ENCODE measurements around the gene PCDHGA12.
A peak's percentile ranks its signal among the peaks of the same experiment; 100 is the strongest.
"Not testable (repeated sequence)": the region's sequence is repeated elsewhere in the genome, so short reads cannot be mapped to it uniquely, and the experiment has no call there.

The PCDHGA12 gene

DNA sequence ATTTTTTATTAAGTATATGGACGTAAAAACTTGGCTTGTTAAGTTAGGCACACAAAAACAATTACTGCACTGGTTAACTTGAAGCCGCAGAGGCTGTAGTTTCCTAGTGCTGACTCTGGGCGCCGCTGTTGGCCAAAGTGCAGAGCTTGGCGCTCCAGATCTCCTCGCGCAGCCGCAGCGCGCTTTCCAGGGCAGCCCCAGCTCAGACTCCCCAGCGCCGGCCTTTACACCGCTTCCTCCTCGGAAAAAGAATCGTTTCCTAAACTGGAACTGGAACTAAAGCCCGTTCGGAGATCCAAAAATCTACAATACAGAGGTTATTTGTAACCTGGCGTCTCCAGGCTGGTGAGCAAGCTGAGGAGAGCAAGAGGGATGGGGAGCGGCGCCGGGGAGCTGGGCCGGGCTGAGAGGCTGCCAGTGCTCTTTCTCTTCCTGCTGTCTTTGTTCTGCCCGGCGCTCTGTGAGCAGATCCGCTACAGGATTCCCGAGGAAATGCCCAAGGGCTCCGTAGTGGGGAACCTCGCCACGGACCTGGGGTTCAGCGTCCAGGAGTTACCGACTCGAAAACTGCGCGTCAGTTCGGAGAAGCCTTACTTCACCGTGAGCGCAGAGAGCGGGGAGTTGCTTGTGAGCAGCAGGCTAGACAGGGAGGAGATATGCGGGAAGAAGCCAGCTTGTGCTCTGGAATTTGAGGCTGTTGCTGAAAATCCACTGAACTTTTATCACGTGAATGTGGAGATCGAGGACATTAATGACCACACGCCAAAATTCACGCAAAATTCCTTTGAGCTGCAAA is 32.4 kb upstream of the PCDHGA12 start, which contains the start of gene PCDHGB5:
TSS of gene PCDHGB5 (plus strand) at position 192 of the 796 bp plus-strand sequence. CDS start at position 373, 181 bp downstream.
- H3K27me3 Mint-ChIP-seq: peaks cover 55% of the 10 kb centered on the region
- H3K9me3 Mint-ChIP-seq; H3K27ac Mint-ChIP-seq (ENCODE audit: low read depth); H3K4me3 Mint-ChIP-seq; H3K4me1 Mint-ChIP-seq; DNase-seq (ENCODE audit: low spot score in 2 of 2); H3K36me3 Mint-ChIP-seq (ENCODE audit: insufficient read depth): not testable (repeated sequence)
- peak; percentile 46 for ATAC-seq (replicated peaks; ENCODE audit: extremely low read depth, poor library complexity, severe bottlenecking)

DNA sequence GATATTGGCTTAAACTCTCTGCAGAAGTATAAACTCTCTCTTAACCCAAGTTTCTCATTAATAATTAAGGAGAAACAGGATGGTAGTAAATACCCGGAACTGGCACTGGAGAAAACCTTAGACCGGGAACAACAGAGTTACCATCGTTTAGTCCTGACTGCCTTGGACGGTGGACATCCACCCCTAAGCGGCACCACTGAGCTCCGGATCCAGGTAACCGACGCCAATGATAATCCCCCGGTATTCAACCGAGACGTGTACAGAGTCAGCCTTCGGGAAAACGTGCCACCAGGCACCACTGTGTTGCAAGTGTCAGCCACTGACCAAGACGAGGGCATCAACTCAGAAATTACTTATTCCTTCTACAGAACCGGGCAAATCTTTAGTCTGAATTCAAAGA is 31.7 kb upstream of the PCDHGA12 start:
- peaks cover 61% of the 10 kb centered on the region for H3K27me3 Mint-ChIP-seq
- peaks cover 6% of the 10 kb centered on the region for H3K9me3 Mint-ChIP-seq
- no peaks in the 10 kb centered on the region for H3K4me1 Mint-ChIP-seq
- H3K4me3 Mint-ChIP-seq: no peak overlapping the region
- no peaks in the 10 kb centered on the region for H3K36me3 Mint-ChIP-seq (ENCODE audit: insufficient read depth)
- no peak for ATAC-seq (replicated peaks; ENCODE audit: extremely low read depth, poor library complexity, severe bottlenecking)
- no peak overlapping the region for H3K27ac Mint-ChIP-seq (ENCODE audit: low read depth)
- DNase-seq (ENCODE audit: low spot score in 2 of 2): no peak

DNA sequence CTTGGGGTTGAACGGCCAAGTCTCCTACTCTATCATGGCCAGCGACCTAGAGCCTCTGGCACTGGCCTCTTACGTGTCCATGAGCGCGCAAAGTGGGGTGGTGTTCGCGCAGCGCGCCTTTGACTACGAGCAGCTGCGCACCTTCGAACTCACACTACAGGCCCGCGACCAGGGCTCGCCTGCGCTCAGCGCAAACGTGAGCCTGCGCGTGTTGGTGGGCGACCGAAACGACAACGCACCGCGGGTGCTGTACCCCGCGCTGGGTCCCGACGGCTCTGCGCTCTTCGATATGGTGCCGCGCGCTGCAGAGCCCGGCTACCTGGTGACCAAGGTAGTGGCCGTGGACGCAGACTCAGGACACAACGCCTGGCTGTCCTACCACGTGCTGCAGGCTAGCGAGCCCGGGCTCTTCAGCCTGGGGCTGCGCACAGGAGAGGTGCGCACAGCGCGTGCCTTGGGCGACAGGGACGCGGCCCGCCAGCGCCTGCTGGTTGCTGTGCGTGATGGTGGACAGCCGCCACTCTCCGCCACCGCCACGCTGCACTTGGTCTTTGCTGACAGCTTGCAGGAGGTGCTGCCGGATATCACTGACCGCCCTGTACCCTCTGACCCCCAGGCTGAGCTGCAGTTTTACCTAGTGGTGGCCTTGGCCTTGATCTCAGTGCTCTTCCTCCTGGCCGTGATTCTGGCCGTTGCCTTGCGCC is 30.6 kb upstream of the PCDHGA12 start:
- Mint-ChIP-seq H3K27me3 (peaks cover 68% of the 10 kb centered on the region), H3K36me3 (ENCODE audit: insufficient read depth) (peaks cover 3% of the 10 kb centered on the region)

DNA sequence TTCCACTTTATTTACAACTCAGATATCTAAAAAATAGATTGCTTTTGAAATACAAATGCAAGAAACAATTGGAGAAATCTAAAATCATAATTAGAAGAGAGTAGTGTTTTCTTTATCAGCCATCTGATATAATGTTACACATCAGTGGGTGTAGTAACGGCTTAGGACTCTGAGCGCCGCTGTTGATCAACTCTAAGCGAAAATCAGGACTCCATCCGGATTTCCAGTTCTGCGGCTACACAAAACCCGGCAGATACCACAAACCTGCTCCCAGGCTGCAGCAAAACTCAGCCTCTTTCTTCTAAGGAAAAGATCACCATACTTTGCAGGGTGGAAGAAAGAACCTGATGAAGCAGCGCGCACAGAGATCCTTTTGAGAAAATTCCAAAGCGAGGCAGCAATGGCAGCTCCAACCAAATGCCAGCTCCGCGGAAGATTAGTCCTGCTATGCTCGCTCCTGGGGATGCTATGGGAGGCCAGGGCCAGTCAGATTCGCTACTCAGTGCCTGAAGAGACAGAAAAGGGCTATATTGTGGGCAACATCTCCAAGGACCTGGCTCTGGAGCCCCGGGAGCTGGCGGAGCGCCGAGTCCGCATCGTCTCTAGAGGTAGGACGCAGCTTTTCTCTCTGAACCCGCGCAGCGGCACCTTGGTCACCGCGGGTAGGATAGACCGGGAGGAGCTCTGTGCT is 27.6 kb upstream of the PCDHGA12 start, which contains the start of gene PCDHGA9:
TSS of gene PCDHGA9 (plus strand) at position 226 of the 691 bp plus-strand sequence. CDS start at position 401, 175 bp downstream.
- Mint-ChIP-seq H3K36me3 (ENCODE audit: insufficient read depth) (peaks cover 3% of the 10 kb centered on the region), H3K4me3 (peak within 1 kb of the TSS; percentile 40), H3K27me3 (peaks cover 68% of the 10 kb centered on the region), H3K27ac (ENCODE audit: low read depth) (no peak within 1 kb of the TSS), H3K9me3 (peaks cover 6% of the 10 kb centered on the region), H3K4me1 (no peaks in the 10 kb centered on the region)
- no peak for ATAC-seq (replicated peaks; ENCODE audit: extremely low read depth, poor library complexity, severe bottlenecking)
- DNase-seq (ENCODE audit: low spot score in 2 of 2): no peak

More for the DNA sequence above, 30.6 kb upstream of the PCDHGA12 start:
- Mint-ChIP-seq H3K4me1 (no peaks in the 10 kb centered on the region), H3K4me3 (no peak overlapping the region), H3K9me3 (peaks cover 6% of the 10 kb centered on the region), H3K27ac (ENCODE audit: low read depth) (no peak overlapping the region)
- no peak for ATAC-seq (replicated peaks; ENCODE audit: extremely low read depth, poor library complexity, severe bottlenecking)
- DNase-seq (ENCODE audit: low spot score in 2 of 2): no peak

DNA sequence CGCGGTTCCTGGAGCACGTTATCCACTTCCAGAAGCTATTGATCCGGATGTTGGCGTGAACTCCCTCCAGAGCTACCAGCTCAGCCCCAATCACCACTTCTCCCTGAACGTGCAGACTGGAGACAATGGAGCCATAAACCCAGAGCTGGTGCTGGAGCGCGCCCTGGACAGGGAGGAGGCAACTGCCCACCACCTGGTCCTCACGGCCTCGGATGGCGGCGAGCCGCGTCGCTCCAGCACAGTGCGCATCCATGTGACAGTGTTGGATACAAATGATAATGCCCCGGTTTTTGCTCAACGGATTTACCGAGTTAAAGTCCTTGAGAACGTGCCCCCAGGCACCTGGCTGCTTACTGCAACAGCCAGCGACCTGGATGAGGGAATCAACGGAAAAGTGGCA is 26.9 kb upstream of the PCDHGA12 start:
- H3K27ac Mint-ChIP-seq (ENCODE audit: low read depth): no peak overlapping the region
- no peaks in the 10 kb centered on the region for H3K4me1 Mint-ChIP-seq
- ATAC-seq (replicated peaks; ENCODE audit: extremely low read depth, poor library complexity, severe bottlenecking) (no peak), DNase-seq (ENCODE audit: low spot score in 2 of 2) (no peak)
- peaks cover 75% of the 10 kb centered on the region for H3K27me3 Mint-ChIP-seq
- no peak overlapping the region for H3K4me3 Mint-ChIP-seq
- H3K9me3 Mint-ChIP-seq: peaks cover 6% of the 10 kb centered on the region
- H3K36me3 Mint-ChIP-seq (ENCODE audit: insufficient read depth): peaks cover 5% of the 10 kb centered on the region

DNA sequence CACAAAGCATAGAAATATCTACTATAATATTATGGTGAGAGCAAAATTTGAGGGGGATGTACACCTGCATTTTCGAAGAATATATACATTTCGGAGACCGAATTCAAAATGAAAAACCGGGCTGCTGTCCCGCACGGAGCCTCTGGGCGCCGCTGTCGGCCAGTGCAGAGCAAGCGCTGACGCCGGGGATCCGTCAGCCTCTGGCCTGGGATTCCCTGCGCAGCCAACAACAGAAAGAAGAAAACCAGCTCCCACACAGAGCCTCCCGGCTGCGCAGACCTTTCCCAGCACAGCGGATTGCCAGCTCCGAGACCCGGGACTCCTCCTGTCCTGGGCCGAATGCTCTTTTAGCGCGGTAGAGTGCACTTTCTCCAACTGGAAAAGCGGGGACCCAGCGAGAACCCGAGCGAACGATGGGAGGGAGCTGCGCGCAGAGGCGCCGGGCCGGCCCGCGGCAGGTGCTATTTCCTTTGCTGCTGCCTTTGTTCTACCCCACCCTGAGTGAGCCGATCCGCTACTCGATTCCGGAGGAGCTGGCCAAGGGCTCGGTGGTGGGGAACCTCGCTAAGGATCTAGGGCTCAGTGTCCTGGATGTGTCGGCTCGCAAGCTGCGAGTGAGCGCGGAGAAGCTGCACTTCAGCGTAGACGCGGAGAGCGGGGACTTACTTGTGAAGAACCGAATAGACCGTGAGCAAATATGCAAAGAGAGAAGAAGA is 22.4 kb upstream of the PCDHGA12 start, which contains the start of gene PCDHGB6:
TSS of gene PCDHGB6 (plus strand) at position 232 of the 716 bp plus-strand sequence. CDS start at position 414, 182 bp downstream.
- not testable (repeated sequence) for H3K36me3 Mint-ChIP-seq (ENCODE audit: insufficient read depth); H3K9me3 Mint-ChIP-seq; DNase-seq (ENCODE audit: low spot score in 2 of 2); H3K4me1 Mint-ChIP-seq; ATAC-seq (replicated peaks; ENCODE audit: extremely low read depth, poor library complexity, severe bottlenecking)
- peak within 1 kb of the TSS; percentile 46 for H3K27ac Mint-ChIP-seq (ENCODE audit: low read depth)
- peak within 1 kb of the TSS; percentile 32 for H3K4me3 Mint-ChIP-seq
- H3K27me3 Mint-ChIP-seq: peaks cover 85% of the 10 kb centered on the region

DNA sequence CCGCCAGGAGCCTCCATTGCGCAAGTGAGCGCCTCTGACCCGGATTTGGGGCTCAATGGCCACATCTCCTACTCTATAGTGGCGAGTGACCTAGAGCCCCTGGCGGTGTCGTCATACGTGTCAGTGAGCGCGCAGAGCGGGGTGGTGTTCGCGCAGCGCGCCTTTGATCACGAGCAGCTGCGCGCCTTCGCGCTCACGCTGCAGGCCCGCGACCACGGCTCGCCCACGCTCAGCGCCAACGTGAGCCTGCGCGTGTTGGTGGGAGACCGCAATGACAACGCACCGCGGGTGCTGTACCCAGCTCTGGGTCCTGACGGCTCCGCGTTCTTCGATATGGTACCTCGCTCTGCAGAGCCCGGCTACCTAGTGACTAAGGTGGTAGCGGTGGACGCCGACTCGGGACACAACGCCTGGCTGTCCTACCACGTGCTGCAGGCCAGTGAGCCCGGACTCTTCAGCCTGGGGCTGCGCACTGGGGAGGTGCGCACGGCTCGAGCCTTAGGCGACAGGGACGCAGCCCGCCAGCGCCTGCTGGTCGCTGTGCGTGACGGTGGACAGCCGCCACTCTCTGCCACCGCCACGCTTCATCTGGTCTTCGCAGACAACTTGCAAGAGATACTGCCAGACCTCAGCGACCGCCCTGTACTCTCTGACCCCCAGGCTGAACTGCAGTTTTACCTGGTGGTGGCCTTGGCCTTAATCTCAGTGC is 20.6 kb upstream of the PCDHGA12 start:
- no peak overlapping the region for H3K4me3 Mint-ChIP-seq
- H3K9me3 Mint-ChIP-seq: peaks cover 10% of the 10 kb centered on the region
- H3K4me1 Mint-ChIP-seq: peaks cover 18% of the 10 kb centered on the region
- DNase-seq (ENCODE audit: low spot score in 2 of 2): no peak
- H3K27ac Mint-ChIP-seq (ENCODE audit: low read depth): no peak overlapping the region
- peaks cover 9% of the 10 kb centered on the region for H3K36me3 Mint-ChIP-seq (ENCODE audit: insufficient read depth)
- peaks cover 85% of the 10 kb centered on the region for H3K27me3 Mint-ChIP-seq
- ATAC-seq (replicated peaks; ENCODE audit: extremely low read depth, poor library complexity, severe bottlenecking): no peak

DNA sequence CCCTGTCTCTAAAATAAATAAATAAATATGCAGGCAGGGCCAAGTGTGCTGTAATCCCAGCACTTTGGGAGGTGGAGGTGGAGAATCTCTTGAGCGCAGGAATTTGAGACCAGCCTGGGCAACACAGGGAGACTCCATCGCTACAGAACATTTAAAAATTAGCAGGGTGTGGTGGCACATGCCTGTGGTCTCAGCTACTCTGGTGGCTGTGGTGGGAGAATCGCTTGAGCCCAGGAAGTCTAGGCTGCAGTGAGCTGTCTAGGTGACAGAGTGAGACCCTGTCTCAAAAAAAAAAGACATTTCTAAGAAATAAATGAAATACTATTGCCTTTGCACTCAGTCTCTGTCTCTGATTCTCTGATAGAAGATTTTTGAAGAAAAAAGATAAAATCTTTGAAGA is 18.7 kb upstream of the PCDHGA12 start:
- no peak for ATAC-seq (replicated peaks; ENCODE audit: extremely low read depth, poor library complexity, severe bottlenecking)
- Mint-ChIP-seq H3K9me3 (peaks cover 10% of the 10 kb centered on the region), H3K4me3 (no peak overlapping the region), H3K27me3 (peaks cover 85% of the 10 kb centered on the region), H3K36me3 (ENCODE audit: insufficient read depth) (peaks cover 9% of the 10 kb centered on the region), H3K4me1 (peaks cover 18% of the 10 kb centered on the region), H3K27ac (ENCODE audit: low read depth) (no peak overlapping the region)
- DNase-seq (ENCODE audit: low spot score in 2 of 2): no peak

DNA sequence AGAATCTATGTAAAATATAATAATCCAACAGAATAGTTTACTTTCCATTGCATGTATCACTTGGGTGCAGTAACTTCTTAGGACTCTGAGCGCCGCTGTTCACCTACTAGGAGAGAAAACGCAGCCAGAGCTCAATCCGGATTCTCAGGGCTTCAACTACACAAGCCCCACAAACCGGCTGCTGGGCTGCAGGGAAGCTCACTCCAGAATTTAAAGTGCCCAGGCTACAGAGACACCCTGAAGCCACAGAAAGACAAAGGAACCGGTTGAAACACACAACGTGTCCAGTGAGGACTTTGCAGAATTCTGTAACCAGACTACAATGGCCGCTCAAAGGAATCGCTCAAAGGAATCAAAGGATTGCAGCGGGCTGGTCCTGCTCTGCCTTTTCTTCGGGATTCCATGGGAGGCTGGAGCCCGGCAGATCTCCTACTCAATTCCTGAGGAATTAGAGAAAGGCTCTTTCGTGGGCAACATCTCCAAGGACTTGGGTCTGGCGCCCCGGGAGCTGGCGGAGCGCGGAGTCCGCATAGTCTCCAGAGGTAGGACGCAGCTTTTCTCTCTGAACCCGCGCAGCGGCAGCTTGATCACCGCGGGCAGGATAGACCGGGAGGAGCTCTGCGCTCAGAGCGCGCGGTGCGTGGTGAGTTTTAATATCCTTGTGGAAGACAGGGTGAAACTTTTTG is 17.3 kb upstream of the PCDHGA12 start, which contains the start of gene PCDHGA10:
TSS of gene PCDHGA10 (plus strand) at position 134 of the 686 bp plus-strand sequence. CDS start at position 323, 189 bp downstream.
- no peak for DNase-seq (ENCODE audit: low spot score in 2 of 2)
- no peak within 1 kb of the TSS for H3K27ac Mint-ChIP-seq (ENCODE audit: low read depth)
- peaks cover 7% of the 10 kb centered on the region for H3K36me3 Mint-ChIP-seq (ENCODE audit: insufficient read depth)
- H3K9me3 Mint-ChIP-seq: peaks cover 14% of the 10 kb centered on the region
- ATAC-seq (replicated peaks; ENCODE audit: extremely low read depth, poor library complexity, severe bottlenecking): peak; percentile 61
- H3K4me1 Mint-ChIP-seq: peaks cover 18% of the 10 kb centered on the region
- H3K4me3 Mint-ChIP-seq: peak within 1 kb of the TSS; percentile 79
- peaks cover 88% of the 10 kb centered on the region for H3K27me3 Mint-ChIP-seq

DNA sequence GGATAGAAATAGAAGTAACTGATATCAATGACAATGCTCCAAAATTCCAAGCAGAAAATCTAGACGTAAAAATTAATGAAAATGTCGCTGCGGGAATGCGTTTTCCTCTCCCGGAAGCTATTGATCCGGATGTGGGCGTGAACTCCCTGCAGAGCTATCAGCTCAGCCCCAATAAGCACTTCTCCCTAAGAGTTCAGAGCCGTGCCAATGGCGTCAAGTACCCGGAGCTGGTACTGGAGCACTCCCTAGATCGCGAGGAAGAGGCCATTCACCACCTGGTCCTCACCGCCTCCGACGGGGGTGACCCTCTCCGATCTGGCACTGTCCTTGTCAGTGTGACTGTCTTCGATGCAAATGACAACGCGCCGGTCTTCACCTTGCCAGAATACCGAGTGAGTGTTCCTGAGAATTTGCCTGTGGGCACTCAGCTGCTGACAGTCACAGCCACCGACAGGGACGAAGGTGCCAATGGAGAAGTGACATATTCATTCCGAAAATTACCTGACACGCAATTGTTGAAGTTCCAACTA is 16.7 kb upstream of the PCDHGA12 start:
- peaks cover 88% of the 10 kb centered on the region for H3K27me3 Mint-ChIP-seq
- H3K27ac Mint-ChIP-seq (ENCODE audit: low read depth): no peak overlapping the region
- peaks cover 11% of the 10 kb centered on the region for H3K36me3 Mint-ChIP-seq (ENCODE audit: insufficient read depth)
- H3K4me3 Mint-ChIP-seq: peak overlapping the region; percentile 79
- H3K4me1 Mint-ChIP-seq: peaks cover 18% of the 10 kb centered on the region
- no peak for ATAC-seq (replicated peaks; ENCODE audit: extremely low read depth, poor library complexity, severe bottlenecking)
- no peak for DNase-seq (ENCODE audit: low spot score in 2 of 2)
- peaks cover 16% of the 10 kb centered on the region for H3K9me3 Mint-ChIP-seq

Data from central memory CD8-positive, alpha-beta T cell (primary cell).